Activated CD4-positive, alpha-beta T cell treated with anti-CD3 and anti-CD28 coated beads for 48 hours (primary cell): ENCODE measurements around the gene SAMD11.
A peak's percentile ranks its signal among the peaks of the same experiment; 100 is the strongest.
"Not testable (repeated sequence)": the region's sequence is repeated elsewhere in the genome, so short reads cannot be mapped to it uniquely, and the experiment has no call there.

Experiments
- DNase-seq: peaks from one replicate; pipeline ENCODE4 v3.0.0-alpha.2; 2020

The SAMD11 gene, protein sequence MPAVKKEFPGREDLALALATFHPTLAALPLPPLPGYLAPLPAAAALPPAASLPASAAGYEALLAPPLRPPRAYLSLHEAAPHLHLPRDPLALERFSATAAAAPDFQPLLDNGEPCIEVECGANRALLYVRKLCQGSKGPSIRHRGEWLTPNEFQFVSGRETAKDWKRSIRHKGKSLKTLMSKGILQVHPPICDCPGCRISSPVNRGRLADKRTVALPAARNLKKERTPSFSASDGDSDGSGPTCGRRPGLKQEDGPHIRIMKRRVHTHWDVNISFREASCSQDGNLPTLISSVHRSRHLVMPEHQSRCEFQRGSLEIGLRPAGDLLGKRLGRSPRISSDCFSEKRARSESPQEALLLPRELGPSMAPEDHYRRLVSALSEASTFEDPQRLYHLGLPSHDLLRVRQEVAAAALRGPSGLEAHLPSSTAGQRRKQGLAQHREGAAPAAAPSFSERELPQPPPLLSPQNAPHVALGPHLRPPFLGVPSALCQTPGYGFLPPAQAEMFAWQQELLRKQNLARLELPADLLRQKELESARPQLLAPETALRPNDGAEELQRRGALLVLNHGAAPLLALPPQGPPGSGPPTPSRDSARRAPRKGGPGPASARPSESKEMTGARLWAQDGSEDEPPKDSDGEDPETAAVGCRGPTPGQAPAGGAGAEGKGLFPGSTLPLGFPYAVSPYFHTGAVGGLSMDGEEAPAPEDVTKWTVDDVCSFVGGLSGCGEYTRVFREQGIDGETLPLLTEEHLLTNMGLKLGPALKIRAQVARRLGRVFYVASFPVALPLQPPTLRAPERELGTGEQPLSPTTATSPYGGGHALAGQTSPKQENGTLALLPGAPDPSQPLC

DNA sequence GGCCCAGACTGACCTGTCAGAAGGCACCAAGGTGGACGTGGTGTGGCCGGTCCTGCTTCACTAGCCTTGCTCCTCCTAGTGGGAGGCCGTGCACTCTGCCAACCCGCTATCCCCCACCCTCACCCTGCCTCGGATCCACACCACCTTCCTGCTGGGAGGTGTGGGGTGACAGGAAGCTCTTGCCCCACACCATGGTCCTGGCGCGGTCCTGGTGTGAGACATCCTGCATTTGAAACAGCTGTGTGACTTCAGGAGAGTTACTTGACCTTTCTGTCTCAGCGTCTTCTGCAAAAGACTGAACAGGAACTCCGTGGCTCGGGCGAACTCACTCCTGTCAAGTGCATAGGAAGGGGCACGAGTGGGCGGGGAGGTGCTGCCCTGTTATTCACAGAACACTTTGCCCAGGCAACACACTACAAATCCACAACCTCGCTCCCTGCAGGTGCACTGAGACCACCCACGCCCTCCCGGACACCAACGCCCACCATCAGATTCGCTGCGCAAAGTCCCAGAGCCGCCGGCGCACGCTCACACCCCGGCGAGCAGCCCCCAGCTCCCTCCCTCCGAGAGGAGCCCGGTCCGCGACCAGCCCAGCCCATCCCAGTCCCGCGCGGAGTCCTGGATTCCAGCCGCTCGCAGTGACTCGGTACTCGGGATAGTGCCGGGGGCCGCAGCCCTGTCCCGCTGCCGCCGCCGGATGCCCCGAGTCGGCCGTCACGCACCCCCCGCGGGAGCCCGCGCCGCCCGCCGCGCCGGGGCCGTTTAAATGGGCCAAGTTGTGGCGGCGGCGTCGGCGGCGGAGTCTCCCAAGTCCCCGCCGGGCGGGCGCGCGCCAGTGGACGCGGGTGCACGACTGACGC is at the start of gene SAMD11:
Gene SAMD11, plus strand, starts transcription at position 793 of the 860 bp plus-strand sequence. CDS start 509 bp downstream, outside the sequence.
- peak; percentile 58 for DNase-seq

- peak; percentile 12 for DNase-seq
These were observed 47.1 kb upstream of the SAMD11 start for GRCh38 chr1:876428-877208.

- not testable (repeated sequence) for DNase-seq
These were observed 46.3 kb upstream of the SAMD11 start for GRCh38 chr1:877209-877986.

DNA sequence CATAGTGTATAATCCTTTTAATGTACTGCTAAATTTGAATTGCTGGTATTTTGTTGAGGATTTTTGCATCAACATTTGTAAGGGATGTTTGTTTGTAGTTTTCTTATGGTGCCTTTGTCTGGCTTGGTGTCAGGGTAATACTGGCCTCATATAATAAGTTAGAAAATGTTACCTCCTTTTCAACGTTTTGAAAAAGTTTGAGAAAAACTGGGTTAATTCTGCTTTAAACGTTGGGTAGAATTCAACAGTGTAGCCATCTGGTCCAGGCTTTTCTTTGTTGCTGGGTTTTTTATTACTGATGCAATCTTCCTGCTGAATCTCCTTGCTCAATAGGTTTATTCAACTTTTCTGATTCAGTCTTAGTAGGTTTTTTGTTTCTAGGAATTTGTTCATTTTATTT is 43.2 kb upstream of the SAMD11 start:
- DNase-seq, result not testable (repeated sequence)

DNA sequence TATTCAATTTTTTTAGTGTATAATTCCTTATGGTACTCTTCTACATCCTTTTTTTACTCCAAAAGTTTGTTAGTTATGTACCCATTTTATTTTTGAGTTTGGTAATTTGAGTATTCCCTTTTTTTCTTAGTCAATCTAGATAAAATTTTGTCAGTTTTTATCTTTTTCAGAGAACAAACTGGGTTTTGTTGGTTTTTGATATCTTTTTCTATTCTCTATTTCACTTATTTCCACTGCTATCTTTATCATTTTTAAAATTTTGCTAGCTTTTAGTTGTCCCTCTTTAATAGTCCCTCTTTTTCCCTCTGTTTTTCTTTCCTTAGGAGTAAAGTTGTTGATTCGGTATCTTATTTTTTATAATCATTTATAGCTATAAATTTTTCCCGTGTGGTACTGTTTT is 42.8 kb upstream of the SAMD11 start:
- not testable (repeated sequence) for DNase-seq

DNA sequence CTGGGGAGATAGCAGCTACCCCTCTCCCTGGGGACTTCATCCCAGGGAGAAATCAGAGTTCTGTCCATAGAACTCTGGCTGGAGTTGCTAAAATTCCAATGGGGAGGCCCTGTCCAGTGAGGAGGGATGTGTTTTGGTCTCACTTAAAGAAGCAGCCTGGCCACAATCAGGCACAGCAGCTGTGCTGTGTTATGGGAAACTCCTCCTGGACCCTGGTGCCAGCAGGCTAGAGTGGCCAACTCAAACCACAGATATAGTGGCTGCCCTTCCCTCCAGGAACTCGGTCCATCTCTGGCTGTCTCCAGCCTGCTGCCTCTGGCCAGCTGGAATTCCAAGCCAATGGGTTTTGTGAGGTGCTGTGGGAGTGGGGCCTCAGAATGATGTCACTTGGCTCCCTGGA is 37.4 kb upstream of the SAMD11 start:
- DNase-seq, result no peak

DNA sequence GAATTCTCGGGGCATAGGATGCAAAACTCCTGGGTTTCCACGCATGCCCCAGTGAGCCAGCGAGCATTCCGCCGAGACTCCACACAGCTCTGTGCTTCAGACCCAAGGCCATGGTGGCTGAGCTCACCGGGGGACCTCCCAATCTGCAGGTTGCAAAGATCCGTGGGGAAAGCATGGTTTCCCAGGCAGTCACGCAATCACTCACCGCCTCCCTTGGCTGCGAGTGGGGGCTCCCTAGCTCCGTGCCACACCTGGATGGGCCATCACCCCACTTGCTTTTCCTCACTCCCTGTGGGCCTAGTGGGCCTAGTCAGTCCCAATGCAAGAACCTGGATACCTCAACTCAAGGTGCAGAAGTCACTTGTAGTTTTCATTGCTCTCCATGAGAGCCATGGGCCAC is 37.0 kb upstream of the SAMD11 start:
- DNase-seq, result no peak

- no peak for DNase-seq
These were observed 35.4 kb upstream of the SAMD11 start for GRCh38 chr1:888297-888696.

DNA sequence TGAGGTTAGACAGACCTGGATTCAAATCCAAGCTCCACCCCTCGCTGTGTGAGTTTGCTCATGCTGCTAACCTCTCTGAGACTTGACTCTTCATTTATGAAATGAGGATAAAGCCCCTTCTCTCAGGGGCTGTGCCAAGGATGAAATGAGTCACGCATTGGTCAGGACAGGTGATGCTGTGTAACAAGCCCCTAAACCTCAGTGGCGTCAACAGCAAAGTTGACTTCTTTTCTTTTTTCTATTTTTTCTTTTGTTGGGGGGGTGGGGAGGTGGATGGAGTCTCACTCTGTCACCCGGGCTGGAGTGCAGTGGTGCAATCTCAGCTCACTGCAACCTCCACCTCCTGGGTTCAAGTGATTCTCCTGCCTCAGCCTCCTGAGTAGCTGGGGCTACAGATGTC is 33.9 kb upstream of the SAMD11 start:
- not testable (repeated sequence) for DNase-seq

DNA sequence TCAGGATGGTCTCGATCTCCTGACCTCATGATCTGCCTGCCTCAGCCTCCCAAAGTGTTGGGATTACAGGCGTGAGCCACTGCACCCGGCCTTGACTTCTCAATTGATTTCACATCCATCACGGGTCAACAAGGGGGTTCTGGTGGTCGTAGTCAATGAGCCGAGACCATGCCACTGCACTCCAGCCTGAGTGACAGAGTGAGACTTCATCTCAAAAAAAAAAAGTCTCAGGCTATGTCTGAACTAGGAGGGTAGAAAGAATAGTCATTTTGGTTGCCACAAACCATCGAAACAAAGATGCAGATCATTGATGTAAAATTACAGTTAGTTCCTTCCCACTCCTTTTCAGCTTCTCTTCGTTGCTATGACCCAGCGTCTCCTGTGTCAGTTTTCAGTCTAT is 33.5 kb upstream of the SAMD11 start:
- not testable (repeated sequence) for DNase-seq

DNA sequence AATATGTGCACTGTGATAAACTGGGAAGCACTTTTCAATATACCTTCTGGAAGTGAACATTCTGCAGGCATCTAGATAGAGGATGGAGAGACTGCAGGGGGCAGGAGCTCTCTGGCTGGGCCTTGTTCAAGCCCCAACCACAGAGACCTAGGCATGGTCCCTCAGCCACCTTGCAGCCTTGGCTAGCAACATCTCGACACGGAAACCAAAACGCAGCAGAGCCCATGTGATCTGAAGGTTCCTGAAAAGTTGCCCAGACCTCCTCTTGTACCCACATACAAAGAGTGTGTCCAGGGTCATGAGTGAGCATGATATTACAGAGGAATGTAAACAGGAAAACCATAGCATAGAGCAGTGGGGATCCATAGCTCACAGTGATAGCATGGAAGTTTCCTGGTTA is 33.1 kb upstream of the SAMD11 start:
- no peak for DNase-seq

GRCh38 chr1:897226-897625 is 26.5 kb upstream of the SAMD11 start:
- no peak for DNase-seq

- DNase-seq, result not testable (repeated sequence)
These were observed 25.8 kb upstream of the SAMD11 start for GRCh38 chr1:897951-898350.

GRCh38 chr1:899636-900317 is 23.9 kb upstream of the SAMD11 start:
- DNase-seq, result no peak

DNA sequence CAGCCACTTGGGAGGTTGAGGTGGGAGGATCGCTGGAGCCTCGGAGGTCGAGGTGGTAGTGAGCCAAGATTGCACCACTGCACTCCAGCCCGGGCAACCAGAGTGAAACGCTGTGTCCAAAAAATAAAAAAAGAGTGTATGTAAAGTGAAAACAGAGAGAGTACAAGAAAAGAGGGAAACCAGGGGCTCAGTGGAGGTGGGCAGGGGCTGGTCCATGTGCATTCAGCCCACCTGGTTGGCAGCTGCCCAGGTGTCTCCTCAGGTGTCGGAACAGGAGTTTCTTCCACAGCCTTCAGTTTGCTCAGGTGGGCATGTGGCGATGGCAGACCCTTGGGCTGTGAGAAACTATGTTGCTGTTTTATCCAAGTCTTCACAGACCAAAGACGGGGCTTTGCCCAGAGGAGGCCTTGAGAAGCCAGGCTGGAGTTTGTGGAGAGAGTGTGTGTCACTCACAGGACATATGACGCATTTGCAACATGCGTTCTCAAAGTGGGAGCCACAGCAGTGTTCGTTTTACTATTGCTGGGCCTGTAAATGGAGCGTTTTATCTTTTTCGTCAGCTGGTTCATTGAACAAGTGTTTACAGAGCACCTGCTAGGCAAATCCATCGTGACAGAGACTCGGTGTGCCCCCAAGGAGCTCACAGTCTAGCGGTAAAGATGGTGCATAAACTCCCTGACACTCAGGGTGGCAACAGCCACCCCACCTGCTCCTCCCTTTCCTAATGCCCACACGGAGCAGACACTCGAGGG is 22.4 kb upstream of the SAMD11 start:
- DNase-seq, result no peak

GRCh38 chr1:902802-903201 is 20.9 kb upstream of the SAMD11 start:
- DNase-seq, result no peak

- DNase-seq, result no peak
These were observed 20.4 kb upstream of the SAMD11 start for GRCh38 chr1:903305-903704.

DNA sequence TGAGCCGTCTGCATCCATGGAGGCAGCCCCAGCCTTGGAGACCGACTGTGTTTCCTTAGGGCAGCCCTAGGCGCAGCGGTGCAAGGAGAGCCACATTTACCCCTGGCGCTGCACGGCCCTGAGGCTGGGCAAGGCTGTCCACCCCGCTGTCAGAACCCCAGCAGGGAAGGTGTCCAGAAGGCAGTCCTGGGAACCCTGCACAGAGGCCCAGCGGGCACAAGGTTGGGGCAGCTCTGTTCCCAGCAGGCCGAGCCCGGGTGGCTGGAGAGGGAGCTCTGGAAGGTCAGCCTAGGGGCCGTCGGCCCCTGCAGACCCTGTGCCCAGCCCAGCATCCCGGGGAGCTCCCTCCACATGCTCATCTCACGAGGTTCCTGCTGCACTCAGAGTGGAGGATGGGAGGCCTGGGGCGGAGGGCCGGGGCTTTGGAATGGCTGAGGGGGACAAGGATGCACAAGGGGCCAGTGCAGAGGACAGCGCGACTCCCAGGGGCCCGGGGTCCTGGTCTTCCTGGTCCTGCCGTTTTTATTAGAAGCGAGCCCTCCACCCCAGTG is 19.9 kb upstream of the SAMD11 start:
- DNase-seq, result no peak

DNA sequence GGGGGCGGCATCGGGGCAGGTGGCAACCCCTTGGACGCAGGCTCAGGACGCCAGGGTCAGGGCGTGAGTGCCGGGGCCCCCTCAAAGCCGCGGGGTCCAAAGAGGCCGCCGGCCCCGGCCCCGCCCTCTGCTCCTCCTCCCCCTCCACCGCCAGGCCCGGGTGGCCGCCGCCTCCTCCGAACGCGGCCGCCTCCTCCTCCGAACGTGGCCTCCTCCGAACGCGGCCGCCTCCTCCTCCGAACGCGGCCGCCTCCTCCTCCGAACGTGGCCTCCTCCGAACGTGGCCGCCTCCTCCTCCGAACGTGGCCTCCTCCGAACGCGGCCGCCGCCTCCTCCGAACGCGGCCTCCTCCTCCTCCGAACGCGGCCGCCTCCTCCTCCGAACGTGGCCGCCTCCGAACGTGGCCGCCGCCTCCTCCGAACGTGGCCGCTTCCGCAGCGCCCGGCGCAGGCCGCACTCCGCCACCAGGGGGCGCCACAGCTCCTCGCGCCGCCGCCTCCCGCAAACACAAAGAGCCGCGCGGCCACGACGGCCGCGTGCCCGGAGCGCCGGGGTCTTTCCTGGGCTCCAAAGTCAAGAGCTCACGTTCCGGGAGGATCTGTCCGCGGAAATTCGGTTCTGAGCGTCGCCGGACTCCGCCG is 19.3 kb upstream of the SAMD11 start:
- DNase-seq, result peak; percentile 88
